WERI-Rb-1 (cell line): Measurements from ENCODE around the gene SOBP.

Experiments
- DNase-seq: peaks from one replicate; pipeline ENCODE4 v3.0.0-alpha.2; 2020
- H3K27ac ChIP-seq: fragments of 250-450 bp; sonication (Bioruptor Pico); 2 replicates; pipeline ENCODE4 v1.5.1; 2020; ENCODE audit warnings: mild to moderate bottlenecking, moderate library complexity
- H3K27me3 ChIP-seq: fragments of 250-450 bp; sonication (Bioruptor Pico); 2 replicates; pipeline ENCODE4 v1.5.1; 2021; ENCODE audit warnings: mild to moderate bottlenecking, low read depth, moderate library complexity; ENCODE audit not compliant: insufficient read depth, severe bottlenecking
- H3K36me3 ChIP-seq: fragments of 250-450 bp; sonication (Bioruptor Pico); 2 replicates; pipeline ENCODE4 v1.5.1; 2020; ENCODE audit warnings: mild to moderate bottlenecking, moderate library complexity
- H3K4me3 ChIP-seq: 2 replicates; pipeline ENCODE4 v1.5.1; 2011; ENCODE audit warnings: low read depth, mild to moderate bottlenecking, control low read depth, low read length
- H3K9me3 ChIP-seq: fragments of 250-450 bp; sonication (Bioruptor Pico); 2 replicates; pipeline ENCODE4 v1.5.1; 2021; ENCODE audit warnings: mild to moderate bottlenecking, moderate library complexity; ENCODE audit not compliant: severe bottlenecking
- CTCF ChIP-seq: IDR thresholded peaks from 2 replicates; pipeline ENCODE4 v1.5.1; 2011; ENCODE audit warnings: low read depth, mild to moderate bottlenecking, control low read depth, inconsistent platforms, low read length

Gene SOBP

GRCh38 chr6:107660839-107661238 lies 170.9 kb downstream of the SOBP start:
- no peaks in the 10 kb centered on the region for H3K27me3 ChIP-seq
- DNase-seq, result no peak
- H3K4me3 ChIP-seq, result no peak overlapping the region
- H3K9me3 ChIP-seq, result no peaks in the 10 kb centered on the region
- no peaks in the 10 kb centered on the region for H3K36me3 ChIP-seq
- no peak for TF ChIP-seq CTCF
- H3K27ac ChIP-seq, result no peak overlapping the region

- Histone ChIP-seq H3K4me3 (no peak overlapping the region), H3K9me3 (no peaks in the 10 kb centered on the region), H3K36me3 (no peaks in the 10 kb centered on the region), H3K27me3 (no peaks in the 10 kb centered on the region), H3K27ac (no peak overlapping the region)
- TF ChIP-seq CTCF, result no peak
- DNase-seq, result no peak
These were observed 171.4 kb downstream of the SOBP start for GRCh38 chr6:107661291-107661690.

GRCh38 chr6:107662333-107662732 lies 172.4 kb downstream of the SOBP start:
- H3K4me3 ChIP-seq, result no peak overlapping the region
- H3K36me3 ChIP-seq, result no peaks in the 10 kb centered on the region
- no peaks in the 10 kb centered on the region for H3K9me3 ChIP-seq
- TF ChIP-seq CTCF, result no peak
- H3K27ac ChIP-seq, result no peak overlapping the region
- DNase-seq, result no peak
- no peaks in the 10 kb centered on the region for H3K27me3 ChIP-seq

- Histone ChIP-seq H3K27me3 (no peaks in the 10 kb centered on the region), H3K4me3 (no peak overlapping the region), H3K9me3 (no peaks in the 10 kb centered on the region), H3K36me3 (no peaks in the 10 kb centered on the region), H3K27ac (no peak overlapping the region)
- TF ChIP-seq CTCF, result no peak
- DNase-seq, result no peak
These were observed 173.4 kb downstream of the SOBP start for GRCh38 chr6:107663308-107663707.

- Histone ChIP-seq H3K4me3 (no peak overlapping the region), H3K9me3 (no peaks in the 10 kb centered on the region), H3K36me3 (no peaks in the 10 kb centered on the region), H3K27ac (no peak overlapping the region), H3K27me3 (no peaks in the 10 kb centered on the region)
- TF ChIP-seq CTCF, result no peak
- no peak for DNase-seq
These were observed 175.5 kb downstream of the SOBP start for GRCh38 chr6:107665382-107665781.
